Astrocyte (in vitro differentiated cells and primary cell): ENCODE results near the gene TSPEAR.

ENCODE experiments used
- CTCF ChIP-seq: IDR thresholded peaks from 2 replicates; pipeline ENCODE4 v1.5.1; 2011; ENCODE audit warnings: low read depth, mild to moderate bottlenecking, inconsistent platforms, low read length, moderate library complexity; ENCODE audit not compliant: insufficient read depth
- EZH2 ChIP-seq: IDR thresholded peaks from 2 replicates; pipeline ENCODE4 v1.6.1; 2012; ENCODE audit warnings: mild to moderate bottlenecking, low read length, inconsistent platforms; ENCODE audit not compliant: insufficient read depth

- TF ChIP-seq CTCF (no peak), EZH2 (no peak)
Observed at GRCh38 chr21:44751186-44751798, 39.9 kb upstream of the TSPEAR start.
